T-helper 1 cell treated with Interleukin-12 subunit alpha and Interleukin-12 subunit beta and Interleukin-4 antibody, amounts not matched to agents 30 μg/mL and 1 μg/mL, for 36 hours (primary cell): ENCODE results near the gene CD300A.
"Not testable (repeated sequence)": the region's sequence is repeated elsewhere in the genome, so short reads cannot be mapped to it uniquely, and the experiment has no call there.

Experiments
- H3K27ac Mint-ChIP-seq: one replicate; pipeline ENCODE4 v1.8.0; 2021; ENCODE audit warnings: mild to moderate bottlenecking, mixed read lengths
- H3K27me3 Mint-ChIP-seq: one replicate; pipeline ENCODE4 v1.8.0; 2021; ENCODE audit warnings: low read depth, mixed read lengths
- H3K36me3 Mint-ChIP-seq: one replicate; pipeline ENCODE4 v1.8.0; 2021; ENCODE audit warnings: low read depth, mixed read lengths
- H3K4me1 Mint-ChIP-seq: one replicate; pipeline ENCODE4 v1.8.0; 2021; ENCODE audit warnings: low read depth, mixed read lengths
- H3K4me3 Mint-ChIP-seq: one replicate; pipeline ENCODE4 v1.8.0; 2021; ENCODE audit warnings: mild to moderate bottlenecking, moderate library complexity, mixed read lengths
- H3K9me3 Mint-ChIP-seq: one replicate; pipeline ENCODE4 v1.8.0; 2021; ENCODE audit warnings: mixed read lengths

The CD300A gene

GRCh38 chr17:74474043-74474792 lies 7.8 kb downstream of the CD300A start:
- Mint-ChIP-seq H3K4me1 (peaks cover 66% of the 10 kb centered on the region), H3K27ac (peak overlapping the region; percentile 62), H3K27me3 (no peaks in the 10 kb centered on the region), H3K4me3 (peak overlapping the region; percentile 58), H3K36me3 (peaks cover 80% of the 10 kb centered on the region), H3K9me3 (peaks cover 22% of the 10 kb centered on the region)

GRCh38 chr17:74475189-74475588 lies 8.8 kb downstream of the CD300A start:
- H3K36me3 Mint-ChIP-seq = peaks cover 82% of the 10 kb centered on the region
- H3K27ac Mint-ChIP-seq = peak overlapping the region; percentile 34
- H3K27me3 Mint-ChIP-seq = no peaks in the 10 kb centered on the region
- peaks cover 22% of the 10 kb centered on the region for H3K9me3 Mint-ChIP-seq
- H3K4me3 Mint-ChIP-seq = no peak overlapping the region
- peaks cover 71% of the 10 kb centered on the region for H3K4me1 Mint-ChIP-seq

GRCh38 chr17:74477411-74477810 lies 11.0 kb downstream of the CD300A start:
- Mint-ChIP-seq H3K9me3 (peaks cover 22% of the 10 kb centered on the region), H3K27me3 (no peaks in the 10 kb centered on the region), H3K27ac (no peak overlapping the region), H3K36me3 (peaks cover 74% of the 10 kb centered on the region), H3K4me1 (peaks cover 63% of the 10 kb centered on the region), H3K4me3 (no peak overlapping the region)

- H3K9me3 Mint-ChIP-seq = peaks cover 22% of the 10 kb centered on the region
- H3K27me3 Mint-ChIP-seq = no peaks in the 10 kb centered on the region
- H3K4me3 Mint-ChIP-seq = peak overlapping the region; percentile 62
- H3K27ac Mint-ChIP-seq = peak overlapping the region; percentile 71
- H3K4me1 Mint-ChIP-seq = peaks cover 57% of the 10 kb centered on the region
- H3K36me3 Mint-ChIP-seq = peaks cover 70% of the 10 kb centered on the region
Measured at GRCh38 chr17:74478420-74479100, 12.1 kb downstream of the CD300A start.

- peaks cover 63% of the 10 kb centered on the region for H3K36me3 Mint-ChIP-seq
- H3K27ac Mint-ChIP-seq = no peak overlapping the region
- no peaks in the 10 kb centered on the region for H3K27me3 Mint-ChIP-seq
- no peak overlapping the region for H3K4me3 Mint-ChIP-seq
- H3K9me3 Mint-ChIP-seq = peaks cover 15% of the 10 kb centered on the region
- peaks cover 44% of the 10 kb centered on the region for H3K4me1 Mint-ChIP-seq
Measured at GRCh38 chr17:74480290-74480689, 13.9 kb downstream of the CD300A start.

- Mint-ChIP-seq H3K4me3 (no peak overlapping the region), H3K27me3 (no peaks in the 10 kb centered on the region), H3K27ac (no peak overlapping the region), H3K36me3 (peaks cover 56% of the 10 kb centered on the region), H3K4me1 (peaks cover 38% of the 10 kb centered on the region), H3K9me3 (peaks cover 3% of the 10 kb centered on the region)
Measured at GRCh38 chr17:74481621-74482020, 15.2 kb downstream of the CD300A start.

GRCh38 chr17:74484066-74484465 lies 17.6 kb downstream of the CD300A start:
- Mint-ChIP-seq H3K36me3 (peaks cover 50% of the 10 kb centered on the region), H3K27ac (no peak overlapping the region), H3K27me3 (no peaks in the 10 kb centered on the region), H3K9me3 (peaks cover 5% of the 10 kb centered on the region), H3K4me1 (peaks cover 25% of the 10 kb centered on the region), H3K4me3 (no peak overlapping the region)

GRCh38 chr17:74485022-74485743 lies 18.7 kb downstream of the CD300A start:
- no peaks in the 10 kb centered on the region for H3K27me3 Mint-ChIP-seq
- H3K4me3 Mint-ChIP-seq = no peak overlapping the region
- H3K36me3 Mint-ChIP-seq = peaks cover 46% of the 10 kb centered on the region
- H3K9me3 Mint-ChIP-seq = peaks cover 7% of the 10 kb centered on the region
- H3K27ac Mint-ChIP-seq = no peak overlapping the region
- peaks cover 21% of the 10 kb centered on the region for H3K4me1 Mint-ChIP-seq

GRCh38 chr17:74485841-74486240 lies 19.4 kb downstream of the CD300A start:
- H3K36me3 Mint-ChIP-seq = peaks cover 46% of the 10 kb centered on the region
- no peaks in the 10 kb centered on the region for H3K27me3 Mint-ChIP-seq

GRCh38 chr17:74488276-74488675 lies 21.8 kb downstream of the CD300A start:
- not testable (repeated sequence) for H3K4me3 Mint-ChIP-seq, H3K27me3 Mint-ChIP-seq, H3K9me3 Mint-ChIP-seq, H3K27ac Mint-ChIP-seq
- Mint-ChIP-seq H3K4me1 (peaks cover 13% of the 10 kb centered on the region), H3K36me3 (peaks cover 36% of the 10 kb centered on the region)

More at GRCh38 chr17:74485841-74486240, 19.4 kb downstream of the CD300A start:
- H3K27ac Mint-ChIP-seq = no peak overlapping the region
- peaks cover 7% of the 10 kb centered on the region for H3K9me3 Mint-ChIP-seq
- H3K4me3 Mint-ChIP-seq = no peak overlapping the region
- H3K4me1 Mint-ChIP-seq = peaks cover 20% of the 10 kb centered on the region

- H3K4me1 Mint-ChIP-seq = peaks cover 13% of the 10 kb centered on the region
- H3K9me3 Mint-ChIP-seq = peaks cover 7% of the 10 kb centered on the region
- no peak overlapping the region for H3K4me3 Mint-ChIP-seq
- peaks cover 10% of the 10 kb centered on the region for H3K27me3 Mint-ChIP-seq
- H3K36me3 Mint-ChIP-seq = peaks cover 26% of the 10 kb centered on the region
- H3K27ac Mint-ChIP-seq = no peak overlapping the region
Measured at GRCh38 chr17:74490716-74491115, 24.3 kb downstream of the CD300A start.

- Mint-ChIP-seq H3K27me3 (peaks cover 10% of the 10 kb centered on the region), H3K27ac (no peak overlapping the region), H3K36me3 (peaks cover 20% of the 10 kb centered on the region), H3K9me3 (peaks cover 7% of the 10 kb centered on the region), H3K4me1 (peaks cover 13% of the 10 kb centered on the region), H3K4me3 (no peak overlapping the region)
Measured at GRCh38 chr17:74491626-74492025, 25.2 kb downstream of the CD300A start.

- peaks cover 10% of the 10 kb centered on the region for H3K36me3 Mint-ChIP-seq
- H3K27me3 Mint-ChIP-seq = peaks cover 10% of the 10 kb centered on the region
- H3K27ac Mint-ChIP-seq = no peak overlapping the region
- peaks cover 4% of the 10 kb centered on the region for H3K9me3 Mint-ChIP-seq
- no peak overlapping the region for H3K4me3 Mint-ChIP-seq
- H3K4me1 Mint-ChIP-seq = peaks cover 8% of the 10 kb centered on the region
Measured at GRCh38 chr17:74493331-74493833, 26.9 kb downstream of the CD300A start.

GRCh38 chr17:74497471-74497870 lies 31.0 kb downstream of the CD300A start:
- no peaks in the 10 kb centered on the region for H3K36me3 Mint-ChIP-seq
- H3K9me3 Mint-ChIP-seq = no peaks in the 10 kb centered on the region
- H3K27me3 Mint-ChIP-seq = peaks cover 16% of the 10 kb centered on the region
- H3K4me3 Mint-ChIP-seq = no peak overlapping the region
- H3K27ac Mint-ChIP-seq = no peak overlapping the region
- H3K4me1 Mint-ChIP-seq = no peaks in the 10 kb centered on the region
